Activated CD8-positive, alpha-beta T cell treated with anti-CD3 and anti-CD28 coated beads for 36 hours (primary cell): ENCODE measurements around the gene TMEM259. TPM values are rescaled to one million over a fixed set of nuclear protein-coding genes. Genes with fewer than 3 reads are reported as not detected.

Source experiments
- ATAC-seq: fragments of 200-7000 bp; cut with Tn5 transposase; one replicate; pipeline ENCODE4 v1.10.0; 2021; ENCODE audit warnings: mild to moderate bottlenecking, moderate library complexity
- CTCF ChIA-PET: fragments of 350-600 bp; sonication (Branson Sonifier 250); formaldehyde crosslinking; loops from one replicate; lab custom pipeline; 2021; ENCODE audit warnings: antibody characterized with exemption; lab: Charles Lee
- POLR2A ChIA-PET: fragments of 350-600 bp; sonication (Branson Sonifier 250); formaldehyde crosslinking; loops from one replicate; lab custom pipeline; 2021; ENCODE audit warnings: antibody characterized with exemption; lab: Charles Lee
- DNase-seq: peaks from one replicate; pipeline ENCODE4 v3.0.0-alpha.2; 2020
- H3K27ac Mint-ChIP-seq: one replicate; pipeline ENCODE4 v1.8.0; 2021; ENCODE audit warnings: mild to moderate bottlenecking, mixed read lengths
- H3K27me3 Mint-ChIP-seq: one replicate; pipeline ENCODE4 v1.8.0; 2021; ENCODE audit warnings: mixed read lengths
- H3K36me3 Mint-ChIP-seq: one replicate; pipeline ENCODE4 v1.8.0; 2021; ENCODE audit warnings: low read depth, mixed read lengths
- H3K4me1 Mint-ChIP-seq: one replicate; pipeline ENCODE4 v1.8.0; 2021; ENCODE audit warnings: low read depth, mixed read lengths
- H3K4me3 Mint-ChIP-seq: one replicate; pipeline ENCODE4 v1.8.0; 2021; ENCODE audit warnings: mild to moderate bottlenecking, moderate library complexity, mixed read lengths
- H3K9me3 Mint-ChIP-seq: one replicate; pipeline ENCODE4 v1.8.0; 2021; ENCODE audit warnings: mixed read lengths
- intact Hi-C: fragments of 100-400 bp; cut with micrococcal nuclease; formaldehyde crosslinking; loops from one replicate; pipeline ENCODE4 v1.10.0; 2022
- total RNA-seq, 2 experiments: library from RNA; stranded (reverse); gene quantifications; one replicate each; pipeline ENCODE4 v1.2.3, GENCODE V29; 2021
- TF ChIP-seq, protein P1 (sequence below): fragments of 200-600 bp; IDR thresholded peaks from one replicate; pipeline ENCODE4 v1.8.0; 2022; ENCODE audit warnings: antibody characterized with exemption, mild to moderate bottlenecking

TMEM259 gene
- total RNA-seq, 2 experiments from 2014 or later = 115 to 117 TPM

GRCh38 chr19:1009981-1010538, 10.9 kb downstream of the TMEM259 start:
- Mint-ChIP-seq H3K4me3 (no peak overlapping the region), H3K9me3 (no peaks in the 10 kb centered on the region), H3K27me3 (no peaks in the 10 kb centered on the region), H3K4me1 (peaks cover 2% of the 10 kb centered on the region), H3K36me3 (peaks cover 5% of the 10 kb centered on the region), H3K27ac (no peak overlapping the region)
- DNase-seq (no peak), ATAC-seq (no peak)
- intact Hi-C loops = no loop called here
- ChIA-PET CTCF (interaction anchor here (1.1 to 1.3 kb wide), 2 partner anchors 9 kb away, joined by 3 read pairs; no protein-coding TSS in a partner anchor), POLR2A (interaction anchor here (0.5 to 1.5 kb wide), 3 partner anchors 10 to 162 kb away, joined by 3 to 4 read pairs (median 3); no protein-coding TSS in a partner anchor)
- TF ChIP-seq, protein P1, sequence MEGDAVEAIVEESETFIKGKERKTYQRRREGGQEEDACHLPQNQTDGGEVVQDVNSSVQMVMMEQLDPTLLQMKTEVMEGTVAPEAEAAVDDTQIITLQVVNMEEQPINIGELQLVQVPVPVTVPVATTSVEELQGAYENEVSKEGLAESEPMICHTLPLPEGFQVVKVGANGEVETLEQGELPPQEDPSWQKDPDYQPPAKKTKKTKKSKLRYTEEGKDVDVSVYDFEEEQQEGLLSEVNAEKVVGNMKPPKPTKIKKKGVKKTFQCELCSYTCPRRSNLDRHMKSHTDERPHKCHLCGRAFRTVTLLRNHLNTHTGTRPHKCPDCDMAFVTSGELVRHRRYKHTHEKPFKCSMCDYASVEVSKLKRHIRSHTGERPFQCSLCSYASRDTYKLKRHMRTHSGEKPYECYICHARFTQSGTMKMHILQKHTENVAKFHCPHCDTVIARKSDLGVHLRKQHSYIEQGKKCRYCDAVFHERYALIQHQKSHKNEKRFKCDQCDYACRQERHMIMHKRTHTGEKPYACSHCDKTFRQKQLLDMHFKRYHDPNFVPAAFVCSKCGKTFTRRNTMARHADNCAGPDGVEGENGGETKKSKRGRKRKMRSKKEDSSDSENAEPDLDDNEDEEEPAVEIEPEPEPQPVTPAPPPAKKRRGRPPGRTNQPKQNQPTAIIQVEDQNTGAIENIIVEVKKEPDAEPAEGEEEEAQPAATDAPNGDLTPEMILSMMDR = no peak

DNA sequence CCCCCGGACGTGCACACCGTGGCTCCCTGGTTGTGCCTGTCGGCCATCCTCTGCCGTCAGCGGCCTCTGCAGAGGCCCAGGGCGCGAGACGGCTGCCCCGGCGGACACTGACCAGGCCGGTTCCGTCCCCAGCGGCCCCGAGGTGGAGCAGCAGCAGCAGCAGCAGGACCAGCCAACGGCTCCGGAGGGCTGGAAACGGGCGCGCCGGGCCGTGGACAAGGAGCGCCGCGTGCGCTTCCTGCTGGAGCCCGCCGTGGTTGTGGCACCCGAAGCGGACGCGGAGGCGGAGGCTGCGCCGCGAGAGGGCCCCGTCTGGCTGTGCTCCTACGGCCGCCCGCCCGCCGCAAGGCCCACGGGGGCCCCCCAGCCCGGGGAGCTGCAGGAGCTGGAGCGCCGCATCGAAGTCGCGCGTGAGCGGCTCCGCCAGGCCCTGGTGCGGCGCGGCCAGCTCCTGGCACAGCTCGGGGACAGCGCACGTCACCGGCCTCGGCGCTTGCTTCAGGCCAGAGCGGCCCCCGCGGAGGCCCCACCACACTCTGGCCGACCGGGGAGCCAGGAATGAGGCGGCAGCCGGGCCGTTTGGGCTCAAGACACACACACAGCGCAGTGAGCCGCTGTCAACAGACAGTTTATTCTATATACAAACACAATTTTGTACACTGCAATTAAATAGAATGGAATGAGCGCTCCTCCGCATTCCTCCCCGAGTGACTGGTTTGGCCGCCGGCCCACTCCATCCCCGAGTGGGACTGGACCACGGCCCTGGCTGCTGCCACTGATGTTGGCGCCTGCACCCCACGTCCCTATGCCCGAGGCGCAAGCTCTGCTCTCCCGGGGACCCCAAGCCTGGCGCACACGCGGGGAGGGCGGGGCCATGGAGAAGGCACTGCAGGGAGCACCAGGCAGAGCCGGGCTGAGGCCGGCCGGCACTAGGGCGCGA, 11.6 kb downstream of the TMEM259 start:
- peaks cover 2% of the 10 kb centered on the region for H3K4me1 Mint-ChIP-seq
- H3K27me3 Mint-ChIP-seq = no peaks in the 10 kb centered on the region
- ATAC-seq (no peak), DNase-seq (no peak)
- peaks cover 5% of the 10 kb centered on the region for H3K36me3 Mint-ChIP-seq
- H3K9me3 Mint-ChIP-seq = no peaks in the 10 kb centered on the region
- no peak overlapping the region for H3K27ac Mint-ChIP-seq
- TF ChIP-seq, protein P1 = no peak
- intact Hi-C loops = no loop called here
- POLR2A ChIA-PET = interaction anchor here (0.5 to 1.5 kb wide), 3 partner anchors 11 to 161 kb away, joined by 3 to 4 read pairs (median 3); no protein-coding TSS in a partner anchor
- no peak overlapping the region for H3K4me3 Mint-ChIP-seq
- CTCF ChIA-PET = interaction anchor here (1.1 to 1.3 kb wide), 2 partner anchors 8 to 10 kb away, joined by 3 read pairs; no protein-coding TSS in a partner anchor

- Mint-ChIP-seq H3K9me3 (no peaks in the 10 kb centered on the region), H3K27me3 (no peaks in the 10 kb centered on the region), H3K36me3 (peaks cover 5% of the 10 kb centered on the region), H3K4me1 (no peaks in the 10 kb centered on the region), H3K4me3 (no peak overlapping the region), H3K27ac (no peak overlapping the region)
- intact Hi-C loops = no loop called here
- ATAC-seq (no peak), DNase-seq (no peak)
- TF ChIP-seq, protein P1 = no peak
- POLR2A ChIA-PET = no interaction called here
- CTCF ChIA-PET = interaction anchor here (1.1 kb wide), 1 partner anchor 114 kb away, joined by 4 read pairs; no protein-coding TSS in a partner anchor
Measured at GRCh38 chr19:1008268-1009040, 12.5 kb downstream of the TMEM259 start.

DNA sequence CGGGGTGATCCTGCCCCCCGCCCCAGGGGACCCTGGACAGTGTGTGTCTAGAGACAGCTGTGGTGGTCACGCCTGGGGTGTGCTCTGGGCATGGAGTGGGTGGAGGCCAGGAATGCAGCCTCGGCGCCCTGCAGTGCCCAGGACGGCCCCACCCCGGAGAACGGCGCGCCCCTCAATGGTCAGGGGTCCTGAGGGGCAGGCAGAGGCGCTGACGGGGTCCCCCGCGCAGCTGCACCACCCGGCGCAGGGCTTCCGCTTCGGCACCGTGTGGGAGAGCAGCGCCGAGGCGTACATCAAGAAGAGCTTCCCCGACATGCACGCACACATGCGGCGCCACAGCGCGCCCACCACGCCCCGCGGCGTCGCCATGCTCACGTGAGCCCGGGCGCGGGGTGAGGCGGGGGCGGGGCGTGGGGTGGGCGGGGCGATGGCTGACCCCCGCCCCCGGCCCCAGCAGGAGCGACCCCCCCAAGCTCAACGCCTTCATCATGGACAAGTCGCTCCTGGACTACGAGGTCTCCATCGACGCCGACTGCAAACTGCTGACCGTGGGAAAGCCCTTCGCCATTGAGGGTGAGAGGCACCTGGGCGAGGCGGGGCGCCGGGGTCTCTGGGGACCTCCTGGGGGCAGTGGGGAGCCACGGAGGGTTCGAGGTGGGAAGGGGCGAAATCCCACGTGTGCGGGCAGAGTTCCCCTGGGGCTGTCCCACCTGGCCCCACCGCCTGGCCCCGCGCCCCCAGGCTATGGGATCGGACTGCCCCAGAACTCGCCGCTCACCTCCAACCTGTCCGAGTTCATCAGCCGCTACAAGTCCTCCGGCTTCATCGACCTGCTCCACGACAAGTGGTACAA, 13.3 kb downstream of the TMEM259 start:
- Mint-ChIP-seq H3K36me3 (peaks cover 5% of the 10 kb centered on the region), H3K27ac (no peak overlapping the region), H3K9me3 (no peaks in the 10 kb centered on the region), H3K4me1 (no peaks in the 10 kb centered on the region), H3K27me3 (peaks cover 1% of the 10 kb centered on the region), H3K4me3 (no peak overlapping the region)
- no peak for DNase-seq
- no peak for ATAC-seq
- POLR2A ChIA-PET = no interaction called here
- intact Hi-C loops = no loop called here
- TF ChIP-seq, protein P1 = no peak
- CTCF ChIA-PET = interaction anchor here (0.7 to 1.1 kb wide), 2 partner anchors 10 to 113 kb away, joined by 3 to 4 read pairs; no protein-coding TSS in a partner anchor
